ENCODE data around the gene SLC13A3. TPM values are rescaled to one million over a fixed set of nuclear protein-coding genes. Genes with fewer than 3 reads are reported as not detected.
A peak's percentile ranks its signal among the peaks of the same experiment; 100 is the strongest.

The SLC13A3 gene
- total RNA-seq, 1 donor from 2014 or later: 7.4 TPM

DNA sequence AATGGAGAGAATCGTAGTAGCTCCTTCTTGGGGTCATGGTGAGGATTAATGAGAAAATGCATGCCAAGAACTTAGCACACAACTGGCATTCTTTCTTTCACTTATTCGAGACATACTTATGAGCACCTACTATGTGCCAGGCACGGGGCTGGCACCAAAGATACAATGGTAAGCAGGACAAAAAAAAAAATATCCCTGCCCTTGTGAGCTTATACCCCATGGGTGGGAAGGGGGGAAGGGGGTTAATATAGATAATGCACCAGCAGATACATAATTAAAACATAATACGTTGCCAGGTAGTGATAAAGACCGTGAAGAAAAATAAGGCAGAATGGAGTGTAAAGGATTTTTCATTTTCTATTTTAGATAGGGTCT is 8.3 kb downstream of the SLC13A3 start:
- peaks cover 5% of the 10 kb centered on the region for H3K27me3 Mint-ChIP-seq (ENCODE audit: insufficient read depth, low read depth)

DNA sequence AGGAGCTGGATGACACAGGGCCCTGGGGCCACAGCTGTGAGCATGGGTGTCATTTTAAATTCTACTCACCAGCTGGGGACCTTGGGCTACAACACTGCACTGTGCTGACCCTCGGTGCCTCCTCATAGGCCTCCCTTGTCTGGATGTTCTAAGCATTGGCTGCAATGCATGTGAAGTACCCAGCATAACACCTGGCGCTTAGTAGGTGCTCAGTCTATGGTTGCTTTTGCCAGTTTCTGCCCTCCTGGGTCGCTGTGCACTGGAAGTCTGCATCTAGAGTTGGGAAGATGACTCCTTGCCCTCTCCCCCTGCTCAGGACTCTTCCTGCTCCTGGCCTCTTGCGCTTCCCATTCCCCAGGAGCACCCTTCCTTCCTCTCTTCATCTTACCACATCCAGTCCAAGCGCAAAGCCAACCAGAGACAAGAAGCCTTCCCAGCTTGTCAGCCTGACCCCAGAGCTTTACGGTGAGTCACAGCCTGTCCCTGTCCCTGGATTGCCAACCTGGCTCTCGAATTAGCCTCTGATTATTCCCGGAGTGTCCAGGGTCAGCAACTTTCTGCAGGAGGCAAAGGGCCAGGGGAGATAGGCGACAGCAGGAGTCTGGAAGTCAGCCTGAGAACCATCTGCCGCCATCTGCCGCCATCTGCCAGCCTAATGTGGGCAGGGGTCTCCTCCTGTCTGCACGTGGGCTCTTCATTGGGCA is 8.8 kb downstream of the SLC13A3 start:
- Histone ChIP-seq H3F3A (ENCODE audit: low read depth) (peaks cover 15% of the 10 kb centered on the region), H3K9me3 (ENCODE audit: low read depth) (no peaks in the 10 kb centered on the region), H3K27ac (no peak overlapping the region), H2AFZ (replicated peaks) (no peak overlapping the region), H3K9ac (no peak overlapping the region), H3K4me2 (no peak overlapping the region), H4K20me1 (ENCODE audit: low read depth) (peaks cover 4% of the 10 kb centered on the region), H3K79me2 (ENCODE audit: low read depth) (no peaks in the 10 kb centered on the region), H3K27me3 (peaks cover 7% of the 10 kb centered on the region), H3K4me3 (no peak overlapping the region), H3K4me1 (peaks cover 27% of the 10 kb centered on the region), H3K36me3 (no peaks in the 10 kb centered on the region)
- Mint-ChIP-seq H3K27me3 (ENCODE audit: insufficient read depth, low read depth) (peaks cover 5% of the 10 kb centered on the region), H3K9me3 (no peaks in the 10 kb centered on the region), H3K4me1 (peaks cover 40% of the 10 kb centered on the region), H3K27ac (peak overlapping the region; percentile 5), H3K4me3 (no peak overlapping the region), H3K36me3 (no peaks in the 10 kb centered on the region)
- TF ChIP-seq, protein P1, sequence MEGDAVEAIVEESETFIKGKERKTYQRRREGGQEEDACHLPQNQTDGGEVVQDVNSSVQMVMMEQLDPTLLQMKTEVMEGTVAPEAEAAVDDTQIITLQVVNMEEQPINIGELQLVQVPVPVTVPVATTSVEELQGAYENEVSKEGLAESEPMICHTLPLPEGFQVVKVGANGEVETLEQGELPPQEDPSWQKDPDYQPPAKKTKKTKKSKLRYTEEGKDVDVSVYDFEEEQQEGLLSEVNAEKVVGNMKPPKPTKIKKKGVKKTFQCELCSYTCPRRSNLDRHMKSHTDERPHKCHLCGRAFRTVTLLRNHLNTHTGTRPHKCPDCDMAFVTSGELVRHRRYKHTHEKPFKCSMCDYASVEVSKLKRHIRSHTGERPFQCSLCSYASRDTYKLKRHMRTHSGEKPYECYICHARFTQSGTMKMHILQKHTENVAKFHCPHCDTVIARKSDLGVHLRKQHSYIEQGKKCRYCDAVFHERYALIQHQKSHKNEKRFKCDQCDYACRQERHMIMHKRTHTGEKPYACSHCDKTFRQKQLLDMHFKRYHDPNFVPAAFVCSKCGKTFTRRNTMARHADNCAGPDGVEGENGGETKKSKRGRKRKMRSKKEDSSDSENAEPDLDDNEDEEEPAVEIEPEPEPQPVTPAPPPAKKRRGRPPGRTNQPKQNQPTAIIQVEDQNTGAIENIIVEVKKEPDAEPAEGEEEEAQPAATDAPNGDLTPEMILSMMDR (IDR thresholded peaks at IDR 0.05): no peak
- TF ChIP-seq EZH2 (IDR thresholded peaks at IDR 0.05) (no peak), EZH2phosphoT487 (IDR thresholded peaks at IDR 0.05) (no peak)
- DNase-seq (ENCODE audit: low spot score): no peak

More for the DNA sequence above, 8.3 kb downstream of the SLC13A3 start:
- H3K9ac ChIP-seq: no peak overlapping the region
- Mint-ChIP-seq H3K9me3 (no peaks in the 10 kb centered on the region), H3K36me3 (no peaks in the 10 kb centered on the region), H3K4me3 (no peak overlapping the region), H3K4me1 (peaks cover 40% of the 10 kb centered on the region), H3K27ac (no peak overlapping the region)
- no peaks in the 10 kb centered on the region for H3K36me3 ChIP-seq
- H3F3A ChIP-seq (ENCODE audit: low read depth): peaks cover 12% of the 10 kb centered on the region
- no peaks in the 10 kb centered on the region for H3K9me3 ChIP-seq (ENCODE audit: low read depth)
- TF ChIP-seq, protein P1 (IDR thresholded peaks at IDR 0.05): no peak
- TF ChIP-seq EZH2 (IDR thresholded peaks at IDR 0.05) (no peak), EZH2phosphoT487 (IDR thresholded peaks at IDR 0.05) (no peak)
- peaks cover 4% of the 10 kb centered on the region for H4K20me1 ChIP-seq (ENCODE audit: low read depth)
- H2AFZ ChIP-seq (replicated peaks): no peak overlapping the region
- H3K79me2 ChIP-seq (ENCODE audit: low read depth): no peaks in the 10 kb centered on the region
- no peak overlapping the region for H3K4me3 ChIP-seq
- no peak overlapping the region for H3K27ac ChIP-seq
- no peak for DNase-seq (ENCODE audit: low spot score)
- H3K4me2 ChIP-seq: no peak overlapping the region
- H3K4me1 ChIP-seq: peaks cover 31% of the 10 kb centered on the region
- peaks cover 11% of the 10 kb centered on the region for H3K27me3 ChIP-seq

DNA sequence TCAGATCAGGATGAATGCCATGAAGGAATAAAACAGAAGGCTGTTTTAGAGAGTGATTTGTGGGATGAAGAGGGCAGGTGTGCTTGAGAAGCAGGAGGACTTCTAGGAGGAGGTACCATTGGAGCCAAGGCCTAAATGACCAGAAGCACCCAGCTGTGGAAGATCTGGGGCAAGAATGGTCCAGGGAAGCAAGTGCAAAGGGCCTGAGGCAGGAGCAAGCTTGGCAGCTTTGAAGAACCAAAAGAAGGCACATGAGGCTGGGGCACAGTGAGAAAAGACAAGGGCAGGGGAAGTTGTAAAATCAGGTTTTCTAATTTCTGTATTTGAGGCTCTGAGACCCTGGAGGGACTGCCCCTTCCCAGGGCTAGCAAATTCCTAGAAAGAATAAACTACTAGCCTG is 9.8 kb downstream of the SLC13A3 start:
- peaks cover 5% of the 10 kb centered on the region for H3K27me3 Mint-ChIP-seq (ENCODE audit: insufficient read depth, low read depth)
- no peak for DNase-seq (ENCODE audit: low spot score)
- H3K4me2 ChIP-seq: no peak overlapping the region
- no peaks in the 10 kb centered on the region for H3K9me3 Mint-ChIP-seq
- no peak overlapping the region for H3K9ac ChIP-seq
- H3K4me1 ChIP-seq: peaks cover 21% of the 10 kb centered on the region
- peaks cover 4% of the 10 kb centered on the region for H4K20me1 ChIP-seq (ENCODE audit: low read depth)
- no peak overlapping the region for H3K4me3 Mint-ChIP-seq
- peaks cover 37% of the 10 kb centered on the region for H3K4me1 Mint-ChIP-seq
- H3F3A ChIP-seq (ENCODE audit: low read depth): peaks cover 19% of the 10 kb centered on the region
- no peak overlapping the region for H2AFZ ChIP-seq (replicated peaks)
- no peak overlapping the region for H3K4me3 ChIP-seq
- H3K27ac Mint-ChIP-seq: no peak overlapping the region
- H3K9me3 ChIP-seq (ENCODE audit: low read depth): no peaks in the 10 kb centered on the region
- H3K36me3 ChIP-seq: no peaks in the 10 kb centered on the region
- TF ChIP-seq, protein P1 (IDR thresholded peaks at IDR 0.05): no peak
- TF ChIP-seq EZH2phosphoT487 (IDR thresholded peaks at IDR 0.05): no peak
- no peak for TF ChIP-seq EZH2 (IDR thresholded peaks at IDR 0.05)
- peaks cover 7% of the 10 kb centered on the region for H3K27me3 ChIP-seq
- H3K36me3 Mint-ChIP-seq: no peaks in the 10 kb centered on the region
- H3K79me2 ChIP-seq (ENCODE audit: low read depth): no peaks in the 10 kb centered on the region
- H3K27ac ChIP-seq: no peak overlapping the region

Data from neural progenitor cell (in vitro differentiated cells).